NCI-H345 treated with DMSO at 0.1 percent for 48 hours (cell line): ENCODE measurements around the gene SPIB.
"Not testable (repeated sequence)": the region's sequence is repeated elsewhere in the genome, so short reads cannot be mapped to it uniquely, and the experiment has no call there.

ENCODE experiments used
- DNase-seq: peaks from one replicate; lab custom pipeline; 2025; ENCODE audit not compliant: unreplicated experiment; lab: John Stamatoyannopoulos, UW

SPIB gene

GRCh38 chr19:50390952-50391351 is 27.8 kb upstream of the SPIB start:
- DNase-seq: not testable (repeated sequence)

DNA sequence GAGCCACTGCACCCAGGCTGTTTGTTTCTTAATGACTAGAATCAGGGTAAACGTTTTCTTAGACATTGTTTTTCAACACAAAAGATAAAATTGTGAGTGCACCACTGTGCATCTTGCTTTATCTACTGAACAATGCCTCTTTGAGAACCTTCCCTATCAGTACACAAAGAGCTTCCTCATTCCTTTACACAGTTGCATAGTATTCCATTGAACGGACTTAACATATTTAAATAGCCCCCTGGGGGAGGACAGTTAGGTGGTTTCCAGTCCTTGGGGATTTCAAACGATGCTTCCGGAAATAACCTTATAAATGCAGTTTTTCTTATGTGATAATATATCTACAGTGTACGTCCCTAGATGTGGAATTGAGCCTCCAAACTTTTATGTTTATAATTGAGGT is 26.0 kb upstream of the SPIB start:
- no peak for DNase-seq

DNA sequence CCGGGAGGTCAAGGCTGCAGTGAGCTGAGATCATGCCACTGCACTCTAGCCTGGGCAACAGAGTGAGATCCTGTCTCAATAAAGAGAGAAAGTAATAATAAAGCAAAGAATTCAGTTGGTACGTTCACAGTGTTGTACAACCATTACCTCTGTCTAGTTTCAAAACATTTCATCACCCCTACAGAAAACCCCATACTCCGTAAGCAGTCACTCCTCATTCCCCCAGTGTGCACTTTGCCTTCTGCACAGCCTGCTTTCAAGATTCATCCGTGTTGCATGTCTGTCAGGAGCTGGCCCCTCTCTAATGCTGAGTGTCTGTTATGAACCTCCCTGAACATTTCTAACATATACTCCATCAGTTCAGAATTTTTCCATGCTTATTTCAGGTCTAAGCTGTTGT is 25.1 kb upstream of the SPIB start:
- DNase-seq: no peak

- no peak for DNase-seq
Observed at GRCh38 chr19:50394017-50394416, 24.7 kb upstream of the SPIB start.

DNA sequence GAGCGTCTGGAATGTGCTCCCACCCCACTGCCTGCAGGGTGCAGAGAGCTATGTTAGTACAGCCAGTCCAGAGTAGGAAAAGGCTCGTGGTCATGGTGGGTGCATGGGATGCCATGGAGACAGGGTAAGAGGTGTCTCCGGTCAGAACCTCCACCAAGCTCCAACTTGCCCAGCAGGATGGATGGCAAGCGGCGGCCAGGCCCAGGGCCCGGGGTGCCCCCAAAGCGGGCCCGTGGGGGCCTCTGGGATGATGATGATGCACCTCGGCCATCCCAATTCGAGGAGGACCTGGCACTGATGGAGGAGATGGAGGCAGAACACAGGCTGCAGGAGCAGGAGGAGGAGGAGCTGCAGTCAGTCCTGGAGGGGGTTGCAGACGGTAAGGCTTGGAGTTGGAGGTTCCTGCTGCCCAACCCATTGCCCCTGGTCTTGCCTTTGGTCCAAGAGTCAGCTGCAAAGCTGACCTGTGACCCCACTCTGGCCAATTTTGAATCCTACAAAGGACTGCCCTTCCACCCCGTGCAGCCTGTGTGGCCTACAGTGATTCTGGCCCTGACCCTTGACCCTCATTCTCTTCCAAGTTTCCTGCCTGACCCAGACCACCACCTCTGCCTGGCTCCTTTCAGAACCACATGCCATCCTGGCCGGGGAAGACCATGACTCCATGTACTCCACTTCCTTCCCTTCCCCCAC is 19.9 kb upstream of the SPIB start:
- DNase-seq: no peak

GRCh38 chr19:50399368-50399745 is 19.4 kb upstream of the SPIB start:
- DNase-seq: no peak

DNA sequence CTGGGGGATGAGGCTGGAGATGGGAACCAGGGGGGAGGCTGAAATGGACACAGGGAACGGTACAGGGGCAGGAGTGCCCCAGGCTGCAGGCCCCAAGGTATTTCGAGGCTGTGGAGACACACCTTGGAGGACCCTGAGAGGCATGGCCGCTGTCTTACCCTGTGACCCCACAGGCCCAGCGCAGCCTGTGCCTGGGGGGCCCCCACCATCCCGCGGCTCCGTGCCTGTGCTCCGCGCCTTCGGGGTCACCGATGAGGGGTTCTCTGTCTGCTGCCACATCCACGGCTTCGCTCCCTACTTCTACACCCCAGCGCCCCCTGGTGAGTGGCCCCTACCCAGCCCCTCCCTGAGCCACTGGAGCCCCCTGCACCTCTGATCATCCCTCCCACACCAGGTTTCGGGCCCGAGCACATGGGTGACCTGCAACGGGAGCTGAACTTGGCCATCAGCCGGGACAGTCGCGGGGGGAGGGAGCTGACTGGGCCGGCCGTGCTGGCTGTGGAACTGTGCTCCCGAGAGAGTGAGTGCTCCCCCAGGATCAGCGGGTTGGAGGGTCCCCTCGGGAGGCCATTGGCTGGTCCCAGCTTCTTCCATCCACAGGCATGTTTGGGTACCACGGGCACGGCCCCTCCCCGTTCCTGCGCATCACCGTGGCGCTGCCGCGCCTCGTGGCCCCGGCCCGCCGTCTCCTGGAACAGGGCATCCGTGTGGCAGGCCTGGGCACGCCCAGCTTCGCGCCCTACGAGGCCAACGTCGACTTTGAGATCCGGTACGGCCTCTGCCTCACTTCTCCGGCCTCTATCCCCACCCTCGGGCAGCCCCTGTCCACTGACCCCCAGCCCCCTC is 16.9 kb upstream of the SPIB start:
- no peak for DNase-seq

GRCh38 chr19:50402544-50403301 is 16.0 kb upstream of the SPIB start:
- DNase-seq: no peak

GRCh38 chr19:50406156-50406820 is 12.4 kb upstream of the SPIB start:
- no peak for DNase-seq

- DNase-seq: no peak
Observed at GRCh38 chr19:50406829-50407228, 11.9 kb upstream of the SPIB start.

DNA sequence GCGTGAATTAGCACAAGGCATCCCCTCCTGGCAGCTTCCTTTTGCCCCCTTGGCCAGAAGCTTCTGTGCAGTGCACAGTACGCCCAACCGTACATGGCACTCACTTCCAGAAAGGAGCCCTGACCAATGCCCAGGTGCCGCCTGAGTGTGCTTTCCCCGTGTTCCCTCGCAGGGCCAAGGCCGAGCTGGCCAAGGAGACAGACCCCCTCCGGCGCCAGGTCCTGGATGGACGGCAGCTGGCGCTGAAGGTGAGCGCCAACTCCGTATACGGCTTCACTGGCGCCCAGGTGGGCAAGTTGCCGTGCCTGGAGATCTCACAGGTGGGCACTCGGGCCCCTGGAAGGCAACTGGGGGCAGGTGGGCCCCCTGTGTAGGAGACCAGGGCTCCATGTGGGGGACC is 9.4 kb upstream of the SPIB start:
- no peak for DNase-seq

DNA sequence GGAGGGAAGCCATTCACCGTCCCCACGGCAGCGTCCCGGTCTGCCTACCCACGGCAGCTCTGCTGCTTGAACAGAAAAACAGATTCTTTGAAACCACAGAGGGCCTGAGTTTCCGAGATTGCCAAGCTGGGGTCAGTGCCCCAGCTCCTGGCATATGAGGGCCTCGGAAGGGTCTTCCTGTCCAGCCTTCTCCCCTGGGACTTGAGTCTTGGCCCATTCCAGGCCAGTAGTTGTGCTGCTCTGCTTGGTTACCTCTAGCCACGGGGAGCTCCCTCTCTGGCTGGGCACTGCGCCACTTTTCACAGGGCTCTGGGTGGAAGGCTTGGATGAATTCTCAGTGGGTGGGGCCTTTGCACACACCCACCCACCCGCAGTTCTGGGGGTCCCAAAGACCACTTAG is 8.6 kb upstream of the SPIB start:
- no peak for DNase-seq

DNA sequence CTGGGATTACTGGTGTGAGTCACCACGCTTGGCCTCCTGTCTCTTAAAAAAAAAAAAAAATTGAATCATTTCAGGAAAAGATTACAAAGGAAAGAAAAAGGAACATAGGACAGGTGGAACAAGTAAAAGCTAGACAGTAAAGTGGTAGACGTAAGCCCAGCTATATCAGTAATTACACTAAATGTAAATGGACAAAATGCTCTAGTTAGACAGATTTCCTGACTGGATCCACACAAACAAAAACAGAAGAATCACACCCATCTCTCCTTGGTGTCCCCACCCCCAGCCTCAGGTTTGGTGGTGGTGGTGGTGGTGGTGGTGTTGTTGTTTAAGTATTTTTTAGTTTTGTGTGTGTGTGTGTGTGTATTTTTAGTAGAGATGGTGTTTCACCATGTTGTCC is 6.3 kb upstream of the SPIB start:
- no peak for DNase-seq

DNA sequence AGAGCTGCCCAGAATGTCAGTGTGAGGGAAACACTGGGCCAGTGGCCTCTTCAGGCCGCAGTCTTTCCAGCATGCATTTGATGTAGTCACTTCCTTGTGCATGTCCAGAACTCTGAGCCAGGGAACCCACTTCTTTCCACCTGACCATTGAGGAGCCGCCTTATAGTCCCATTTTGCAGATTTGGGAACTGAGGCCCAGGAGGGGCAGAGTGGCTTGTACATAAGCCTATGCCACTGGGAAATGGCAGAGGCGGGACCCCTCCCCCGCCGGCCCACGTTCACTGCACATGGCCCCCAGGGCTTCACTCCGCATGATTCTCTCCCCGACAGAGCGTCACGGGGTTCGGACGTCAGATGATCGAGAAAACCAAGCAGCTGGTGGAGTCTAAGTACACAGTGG is 5.6 kb upstream of the SPIB start:
- no peak for DNase-seq

GRCh38 chr19:50413531-50413930 is 5.2 kb upstream of the SPIB start:
- DNase-seq: no peak

DNA sequence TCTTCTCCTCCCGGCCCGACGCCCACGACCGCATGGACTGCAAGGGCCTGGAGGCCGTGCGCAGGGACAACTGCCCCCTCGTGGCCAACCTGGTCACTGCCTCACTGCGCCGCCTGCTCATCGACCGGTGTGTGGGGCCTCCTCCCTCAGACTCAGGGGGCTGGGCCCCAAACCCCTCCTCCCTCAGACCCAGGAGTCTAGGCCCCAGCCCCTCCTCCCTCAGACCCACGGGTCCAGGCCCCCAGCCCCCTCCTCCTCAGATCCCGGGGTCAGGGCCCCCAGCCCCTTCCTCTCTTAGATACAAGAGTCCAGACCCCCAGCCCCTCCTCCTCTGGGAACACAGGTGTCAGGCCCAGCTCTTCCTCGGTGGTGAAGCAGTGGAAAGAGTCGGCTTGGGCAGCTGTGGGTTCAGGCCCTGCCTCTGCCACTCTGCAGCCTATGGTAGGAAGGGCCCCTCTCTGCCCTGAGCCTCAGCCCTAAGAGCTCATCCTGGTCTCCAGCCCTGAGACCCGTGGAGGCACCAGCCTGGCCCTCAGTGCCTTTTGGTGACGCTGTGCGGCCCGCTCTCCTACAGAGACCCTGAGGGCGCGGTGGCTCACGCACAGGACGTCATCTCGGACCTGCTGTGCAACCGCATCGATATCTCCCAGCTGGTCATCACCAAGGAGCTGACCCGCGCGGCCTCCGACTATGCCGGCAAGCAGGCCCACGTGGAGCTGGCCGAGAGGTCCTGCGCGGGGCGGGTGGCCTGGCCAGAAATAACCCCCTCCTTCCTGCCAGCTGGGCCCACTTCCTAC is 3.7 kb upstream of the SPIB start:
- DNase-seq: no peak

DNA sequence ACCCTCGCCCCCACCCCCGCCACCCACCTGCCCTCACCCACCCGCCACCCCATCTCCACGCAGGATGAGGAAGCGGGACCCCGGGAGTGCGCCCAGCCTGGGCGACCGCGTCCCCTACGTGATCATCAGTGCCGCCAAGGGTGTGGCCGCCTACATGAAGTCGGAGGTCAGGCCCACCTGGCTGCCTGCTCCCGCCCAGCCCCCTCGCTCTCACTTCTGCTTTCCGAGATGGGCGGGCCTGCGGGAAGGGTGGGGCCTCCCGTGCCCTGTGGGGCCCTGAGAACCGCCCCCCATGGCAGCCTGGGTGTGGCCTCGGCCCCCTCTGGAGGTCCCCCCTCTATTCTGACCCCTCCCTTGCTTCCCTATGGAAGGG is 3.1 kb upstream of the SPIB start:
- DNase-seq: no peak

DNA sequence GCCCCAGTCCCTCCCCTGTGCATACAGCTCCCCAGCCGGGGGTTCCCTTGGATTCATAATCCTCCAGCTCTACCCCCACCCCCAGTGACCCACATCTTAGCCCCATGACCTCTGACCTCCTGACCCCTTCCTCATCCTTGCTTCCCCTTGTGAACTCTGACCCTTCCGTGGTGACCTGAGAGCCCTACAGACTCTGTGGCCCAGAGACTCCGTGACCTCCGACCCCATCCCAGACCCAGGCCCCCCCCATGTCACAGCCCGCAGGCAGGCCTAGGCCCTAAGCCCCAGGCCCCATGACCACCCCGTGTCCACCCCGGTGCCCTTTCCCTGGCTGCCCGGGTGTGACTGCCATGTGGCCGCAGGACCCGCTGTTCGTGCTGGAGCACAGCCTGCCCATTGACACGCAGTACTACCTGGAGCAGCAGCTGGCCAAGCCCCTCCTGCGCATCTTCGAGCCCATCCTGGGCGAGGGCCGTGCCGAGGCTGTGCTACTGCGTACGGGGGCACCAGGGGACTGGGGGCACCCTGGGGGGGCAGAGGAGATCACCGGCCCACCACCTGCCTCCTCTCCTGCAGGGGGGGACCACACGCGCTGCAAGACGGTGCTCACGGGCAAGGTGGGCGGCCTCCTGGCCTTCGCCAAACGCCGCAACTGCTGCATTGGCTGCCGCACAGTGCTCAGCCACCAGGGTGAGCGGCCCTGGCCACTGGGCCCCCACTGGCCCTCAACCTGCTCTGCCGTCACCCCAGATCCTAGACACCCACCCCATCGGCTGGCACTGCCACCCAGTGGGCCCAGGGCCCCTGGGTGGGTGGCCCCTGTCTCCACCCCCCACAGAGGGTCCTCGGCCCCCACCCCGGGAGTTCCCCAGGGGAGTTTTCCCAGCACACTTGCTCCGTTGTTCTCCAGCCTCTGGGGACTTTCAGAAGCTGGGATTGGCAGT is 2.4 kb upstream of the SPIB start:
- no peak for DNase-seq
